Type B pancreatic cell (in vitro differentiated cells): ENCODE results near the gene EXOC3L1. TPM values are rescaled to one million over a fixed set of nuclear protein-coding genes. Genes with fewer than 3 reads are reported as not detected.

Experiments
- DNase-seq: peaks from one replicate; pipeline ENCODE4 v3.0.0; 2021; ENCODE audit warnings: mixed read lengths; ENCODE audit not compliant: unreplicated experiment; ENCODE audit errors: extremely low spot score
- H3K27ac Mint-ChIP-seq: 2 replicates; pipeline ENCODE4 v1.8.0; 2021; ENCODE audit warnings: mild to moderate bottlenecking, mixed read lengths
- H3K27me3 Mint-ChIP-seq: 2 replicates; pipeline ENCODE4 v1.8.0; 2021; ENCODE audit warnings: mixed read lengths
- H3K36me3 Mint-ChIP-seq: 2 replicates; pipeline ENCODE4 v1.8.0; 2021; ENCODE audit warnings: mixed read lengths
- H3K4me1 Mint-ChIP-seq: one replicate; pipeline ENCODE4 v1.8.0; 2021; ENCODE audit warnings: mixed read lengths; ENCODE audit not compliant: unreplicated experiment
- H3K4me3 Mint-ChIP-seq: 2 replicates; pipeline ENCODE4 v1.8.0; 2021; ENCODE audit warnings: mild to moderate bottlenecking, mixed read lengths
- H3K9me3 Mint-ChIP-seq: 2 replicates; pipeline ENCODE4 v1.8.0; 2021; ENCODE audit warnings: mixed read lengths
- total RNA-seq: library from RNA; stranded (reverse); gene quantifications from 2 replicates; pipeline ENCODE4 v1.2.1, GENCODE V29; 2021; ENCODE audit warnings: low replicate concordance
- TF ChIP-seq, protein P1 (sequence below): fragments of 200-600 bp; sonication (generic); conservative IDR thresholded peaks from 2 replicates; pipeline ENCODE4 v1.5.0; 2021; ENCODE audit warnings: antibody characterized with exemption, mild to moderate bottlenecking

EXOC3L1 gene
- total RNA-seq, 1 donor from 2014 or later, result 0.41 TPM

DNA sequence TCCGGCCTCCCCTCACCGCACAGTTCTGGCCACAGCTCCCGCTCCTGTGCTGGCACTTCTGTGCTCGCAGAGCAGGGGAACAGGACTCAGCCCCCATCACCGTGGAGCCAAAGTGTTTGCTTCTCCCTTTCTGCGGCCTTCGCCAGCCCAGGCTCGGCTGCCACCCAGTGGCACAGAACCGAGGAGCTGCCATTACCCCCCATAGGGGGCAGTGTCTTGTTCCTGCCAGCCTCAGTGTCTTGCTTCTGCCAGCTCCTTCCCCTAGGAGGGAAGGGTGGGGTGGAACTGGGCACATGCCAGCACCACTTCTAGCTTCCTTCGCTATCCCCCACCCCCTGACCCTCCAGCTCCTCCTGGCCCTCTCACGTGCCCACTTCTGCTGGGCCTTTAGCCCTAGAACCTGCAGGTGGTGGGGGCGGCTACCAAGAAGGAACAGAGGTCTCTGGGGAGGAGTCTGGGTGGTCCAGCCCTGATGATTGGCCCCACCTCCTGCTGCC lies 8.3 kb upstream of the EXOC3L1 start:
- no peaks in the 10 kb centered on the region for H3K4me1 Mint-ChIP-seq
- peak overlapping the region; percentile 39 for H3K4me3 Mint-ChIP-seq
- H3K27me3 Mint-ChIP-seq, result no peaks in the 10 kb centered on the region
- H3K36me3 Mint-ChIP-seq, result peaks cover 6% of the 10 kb centered on the region
- no peak for DNase-seq
- H3K27ac Mint-ChIP-seq, result no peak overlapping the region
- TF ChIP-seq, protein P1, sequence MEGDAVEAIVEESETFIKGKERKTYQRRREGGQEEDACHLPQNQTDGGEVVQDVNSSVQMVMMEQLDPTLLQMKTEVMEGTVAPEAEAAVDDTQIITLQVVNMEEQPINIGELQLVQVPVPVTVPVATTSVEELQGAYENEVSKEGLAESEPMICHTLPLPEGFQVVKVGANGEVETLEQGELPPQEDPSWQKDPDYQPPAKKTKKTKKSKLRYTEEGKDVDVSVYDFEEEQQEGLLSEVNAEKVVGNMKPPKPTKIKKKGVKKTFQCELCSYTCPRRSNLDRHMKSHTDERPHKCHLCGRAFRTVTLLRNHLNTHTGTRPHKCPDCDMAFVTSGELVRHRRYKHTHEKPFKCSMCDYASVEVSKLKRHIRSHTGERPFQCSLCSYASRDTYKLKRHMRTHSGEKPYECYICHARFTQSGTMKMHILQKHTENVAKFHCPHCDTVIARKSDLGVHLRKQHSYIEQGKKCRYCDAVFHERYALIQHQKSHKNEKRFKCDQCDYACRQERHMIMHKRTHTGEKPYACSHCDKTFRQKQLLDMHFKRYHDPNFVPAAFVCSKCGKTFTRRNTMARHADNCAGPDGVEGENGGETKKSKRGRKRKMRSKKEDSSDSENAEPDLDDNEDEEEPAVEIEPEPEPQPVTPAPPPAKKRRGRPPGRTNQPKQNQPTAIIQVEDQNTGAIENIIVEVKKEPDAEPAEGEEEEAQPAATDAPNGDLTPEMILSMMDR, result peak; percentile 59
- H3K9me3 Mint-ChIP-seq, result no peaks in the 10 kb centered on the region

DNA sequence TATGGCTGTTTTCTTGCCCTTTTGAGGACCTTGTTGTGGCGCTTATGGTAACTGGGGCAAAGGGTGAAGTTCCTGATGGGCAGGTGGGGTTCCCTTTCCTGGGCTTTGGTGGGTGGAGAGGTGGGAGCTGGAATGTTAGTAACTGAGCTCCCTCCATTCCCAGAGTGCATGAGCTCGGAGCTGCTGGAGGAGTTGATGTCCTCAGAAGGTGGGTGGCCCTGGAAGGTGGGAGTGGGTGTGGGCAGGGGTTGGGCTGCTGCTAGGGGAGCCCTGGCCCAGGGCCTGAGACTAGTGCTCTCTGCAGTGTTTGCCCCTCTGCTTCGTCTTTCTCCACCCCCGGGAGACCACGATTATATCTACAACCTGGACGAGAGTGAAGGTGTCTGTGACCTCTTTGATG lies 7.8 kb upstream of the EXOC3L1 start:
- TF ChIP-seq, protein P1, result no peak
- Mint-ChIP-seq H3K4me3 (no peak overlapping the region), H3K4me1 (peaks cover 2% of the 10 kb centered on the region), H3K27ac (no peak overlapping the region), H3K27me3 (no peaks in the 10 kb centered on the region), H3K9me3 (no peaks in the 10 kb centered on the region), H3K36me3 (peaks cover 6% of the 10 kb centered on the region)
- no peak for DNase-seq

DNA sequence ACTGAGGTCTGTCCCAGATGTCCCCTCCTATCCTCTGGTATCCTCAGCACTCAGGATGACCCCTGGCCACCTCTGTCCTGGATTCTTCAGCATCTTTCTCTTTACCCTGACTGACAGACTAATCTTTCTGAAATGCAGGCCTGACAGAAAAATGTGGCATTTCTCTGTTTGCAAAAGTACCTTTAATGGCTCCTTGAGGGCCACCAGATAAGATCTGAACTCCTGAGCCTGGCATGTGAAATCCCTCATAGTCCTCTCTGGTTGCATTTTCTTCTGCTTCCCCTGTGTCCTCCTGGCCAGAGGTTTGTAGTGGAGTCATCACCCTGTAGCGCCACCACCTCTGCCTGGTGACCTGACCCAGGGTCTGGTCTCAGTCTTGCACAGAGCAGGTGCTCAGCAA lies 6.9 kb upstream of the EXOC3L1 start:
- H3K4me3 Mint-ChIP-seq, result no peak overlapping the region
- H3K36me3 Mint-ChIP-seq, result peaks cover 6% of the 10 kb centered on the region
- H3K4me1 Mint-ChIP-seq, result peaks cover 6% of the 10 kb centered on the region
- no peak overlapping the region for H3K27ac Mint-ChIP-seq
- H3K9me3 Mint-ChIP-seq, result no peaks in the 10 kb centered on the region
- no peaks in the 10 kb centered on the region for H3K27me3 Mint-ChIP-seq
- DNase-seq, result no peak
- TF ChIP-seq, protein P1, result no peak

DNA sequence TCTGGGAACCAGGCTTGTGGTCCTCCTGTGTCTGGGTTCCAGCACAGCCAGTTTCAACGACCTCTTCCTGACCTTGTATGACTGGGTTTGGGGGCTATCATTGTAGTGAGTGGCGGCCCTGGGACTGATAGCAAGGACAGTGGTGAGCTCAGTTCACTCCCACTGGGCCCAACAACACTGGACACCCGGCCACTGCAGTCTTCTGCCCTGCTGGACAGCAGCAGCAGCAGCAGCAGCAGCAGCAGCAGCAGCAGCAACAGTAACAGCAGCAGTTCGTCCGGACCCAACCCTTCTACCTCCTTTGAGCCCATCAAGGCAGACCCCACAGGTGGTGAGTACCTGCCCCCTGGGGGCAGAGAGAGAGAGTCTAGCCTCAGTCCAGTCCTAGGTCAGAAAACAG lies 5.7 kb upstream of the EXOC3L1 start:
- H3K4me1 Mint-ChIP-seq, result peaks cover 8% of the 10 kb centered on the region
- peak overlapping the region; percentile 33 for H3K27ac Mint-ChIP-seq
- H3K27me3 Mint-ChIP-seq, result no peaks in the 10 kb centered on the region
- peak overlapping the region; percentile 65 for H3K4me3 Mint-ChIP-seq
- DNase-seq, result no peak
- no peaks in the 10 kb centered on the region for H3K9me3 Mint-ChIP-seq
- peaks cover 6% of the 10 kb centered on the region for H3K36me3 Mint-ChIP-seq
- TF ChIP-seq, protein P1, result no peak

DNA sequence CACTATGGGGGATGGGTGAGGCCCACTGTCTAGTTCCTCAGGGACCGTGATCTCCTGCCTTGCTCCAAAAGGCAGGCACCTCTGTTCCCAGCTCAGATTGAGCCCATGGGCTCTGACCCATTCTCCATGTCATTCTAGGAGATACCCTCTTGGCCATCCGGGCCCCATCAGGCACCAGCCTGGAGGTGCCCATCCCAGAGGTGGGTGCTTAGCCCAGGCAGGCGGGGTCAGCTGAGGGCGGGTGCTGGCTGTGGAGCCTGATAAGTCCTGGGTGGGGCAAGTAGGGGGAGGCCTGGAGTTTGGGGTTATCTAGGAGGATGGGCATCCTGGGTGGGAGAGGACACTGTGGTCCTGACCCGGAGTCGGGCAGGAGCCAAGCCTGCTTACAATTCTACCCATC lies 4.3 kb upstream of the EXOC3L1 start:
- no peak for DNase-seq
- peak overlapping the region; percentile 91 for H3K4me3 Mint-ChIP-seq
- H3K27ac Mint-ChIP-seq, result no peak overlapping the region
- H3K36me3 Mint-ChIP-seq, result peaks cover 6% of the 10 kb centered on the region
- peaks cover 8% of the 10 kb centered on the region for H3K4me1 Mint-ChIP-seq
- no peaks in the 10 kb centered on the region for H3K27me3 Mint-ChIP-seq
- TF ChIP-seq, protein P1, result no peak
- H3K9me3 Mint-ChIP-seq, result no peaks in the 10 kb centered on the region

DNA sequence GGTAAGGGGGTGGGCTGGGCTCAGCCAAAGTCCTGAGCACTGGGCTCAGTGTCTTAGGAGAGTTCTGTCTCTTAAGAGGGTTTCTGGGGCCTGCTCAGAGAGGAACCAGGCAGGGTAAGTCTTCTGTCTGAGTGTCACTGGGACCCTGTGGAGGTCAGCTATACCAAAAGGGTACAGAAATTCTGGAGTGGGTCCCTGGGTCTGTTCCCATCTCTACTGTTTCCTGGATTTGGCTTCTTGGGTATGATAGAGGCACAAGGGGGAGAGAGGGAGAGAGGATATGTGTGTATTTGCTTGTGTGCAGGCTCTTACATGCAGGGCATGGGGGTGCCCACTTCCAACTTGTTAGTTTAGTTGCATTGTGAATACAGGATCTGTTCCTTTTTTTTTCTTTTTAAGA lies 3.6 kb upstream of the EXOC3L1 start:
- H3K27me3 Mint-ChIP-seq, result no peaks in the 10 kb centered on the region
- no peak for DNase-seq
- peak overlapping the region; percentile 91 for H3K4me3 Mint-ChIP-seq
- H3K27ac Mint-ChIP-seq, result peak overlapping the region; percentile 29
- H3K36me3 Mint-ChIP-seq, result peaks cover 6% of the 10 kb centered on the region
- H3K4me1 Mint-ChIP-seq, result peaks cover 8% of the 10 kb centered on the region
- TF ChIP-seq, protein P1, result no peak
- H3K9me3 Mint-ChIP-seq, result no peaks in the 10 kb centered on the region
